Liver (tissue), 3 donors: Measurements from ENCODE around the gene CCDC8.
"Not testable (repeated sequence)": the region's sequence is repeated elsewhere in the genome, so short reads cannot be mapped to it uniquely, and the experiment has no call there.

Experiments
- CTCF ChIP-seq: fragments of 150-350 bp; IDR thresholded peaks from 2 replicates; pipeline ENCODE4 v1.5.1; 2017; ENCODE audit warnings: improper control_type of control experiment, low read depth, low read length; ENCODE audit not compliant: missing input control
- EGR1 ChIP-seq, 2 donors: IDR thresholded peaks; 2 replicates each; pipeline ENCODE4 v1.6.1; 2016 to 2018; ENCODE audit warnings: antibody characterized with exemption in 2 of 2, low read depth in 2 of 2
- FOXA2 ChIP-seq: IDR thresholded peaks from 2 replicates; pipeline ENCODE4 v1.6.1; 2016; ENCODE audit warnings: antibody characterized with exemption
- TAF1 ChIP-seq: conservative IDR thresholded peaks from 2 replicates; pipeline ENCODE4 v1.6.1; 2016; ENCODE audit warnings: antibody characterized with exemption, mild to moderate bottlenecking
- YY1 ChIP-seq: IDR thresholded peaks from 2 replicates; pipeline ENCODE4 v1.6.1; 2016; ENCODE audit warnings: antibody characterized with exemption, mild to moderate bottlenecking
- TF ChIP-seq, protein P1 (sequence below): IDR thresholded peaks from 2 replicates; pipeline ENCODE4 v1.6.1; 2016; ENCODE audit warnings: antibody characterized with exemption, mild to moderate bottlenecking
- donor health status: healthy.
- donor health status: healthy.

- TF ChIP-seq, protein P1, sequence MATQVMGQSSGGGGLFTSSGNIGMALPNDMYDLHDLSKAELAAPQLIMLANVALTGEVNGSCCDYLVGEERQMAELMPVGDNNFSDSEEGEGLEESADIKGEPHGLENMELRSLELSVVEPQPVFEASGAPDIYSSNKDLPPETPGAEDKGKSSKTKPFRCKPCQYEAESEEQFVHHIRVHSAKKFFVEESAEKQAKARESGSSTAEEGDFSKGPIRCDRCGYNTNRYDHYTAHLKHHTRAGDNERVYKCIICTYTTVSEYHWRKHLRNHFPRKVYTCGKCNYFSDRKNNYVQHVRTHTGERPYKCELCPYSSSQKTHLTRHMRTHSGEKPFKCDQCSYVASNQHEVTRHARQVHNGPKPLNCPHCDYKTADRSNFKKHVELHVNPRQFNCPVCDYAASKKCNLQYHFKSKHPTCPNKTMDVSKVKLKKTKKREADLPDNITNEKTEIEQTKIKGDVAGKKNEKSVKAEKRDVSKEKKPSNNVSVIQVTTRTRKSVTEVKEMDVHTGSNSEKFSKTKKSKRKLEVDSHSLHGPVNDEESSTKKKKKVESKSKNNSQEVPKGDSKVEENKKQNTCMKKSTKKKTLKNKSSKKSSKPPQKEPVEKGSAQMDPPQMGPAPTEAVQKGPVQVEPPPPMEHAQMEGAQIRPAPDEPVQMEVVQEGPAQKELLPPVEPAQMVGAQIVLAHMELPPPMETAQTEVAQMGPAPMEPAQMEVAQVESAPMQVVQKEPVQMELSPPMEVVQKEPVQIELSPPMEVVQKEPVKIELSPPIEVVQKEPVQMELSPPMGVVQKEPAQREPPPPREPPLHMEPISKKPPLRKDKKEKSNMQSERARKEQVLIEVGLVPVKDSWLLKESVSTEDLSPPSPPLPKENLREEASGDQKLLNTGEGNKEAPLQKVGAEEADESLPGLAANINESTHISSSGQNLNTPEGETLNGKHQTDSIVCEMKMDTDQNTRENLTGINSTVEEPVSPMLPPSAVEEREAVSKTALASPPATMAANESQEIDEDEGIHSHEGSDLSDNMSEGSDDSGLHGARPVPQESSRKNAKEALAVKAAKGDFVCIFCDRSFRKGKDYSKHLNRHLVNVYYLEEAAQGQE: not testable (repeated sequence)
- TF ChIP-seq CTCF; FOXA2; TAF1; EGR1 (IDR thresholded peaks at IDR 0.05; ENCODE audit: low read depth in 2 of 2); YY1: not testable (repeated sequence)
Measured at GRCh38 chr19:46415804-46416709, 2.7 kb upstream of the CCDC8 start.
